NAMALWA (cell line): ENCODE data around the gene DUSP7.
A peak's percentile ranks its signal among the peaks of the same experiment; 100 is the strongest.

Experiments
- DNase-seq: peaks from one replicate; pipeline ENCODE4 v3.0.0-alpha.2; 2015; ENCODE audit warnings: low spot score

The DUSP7 gene

DNA sequence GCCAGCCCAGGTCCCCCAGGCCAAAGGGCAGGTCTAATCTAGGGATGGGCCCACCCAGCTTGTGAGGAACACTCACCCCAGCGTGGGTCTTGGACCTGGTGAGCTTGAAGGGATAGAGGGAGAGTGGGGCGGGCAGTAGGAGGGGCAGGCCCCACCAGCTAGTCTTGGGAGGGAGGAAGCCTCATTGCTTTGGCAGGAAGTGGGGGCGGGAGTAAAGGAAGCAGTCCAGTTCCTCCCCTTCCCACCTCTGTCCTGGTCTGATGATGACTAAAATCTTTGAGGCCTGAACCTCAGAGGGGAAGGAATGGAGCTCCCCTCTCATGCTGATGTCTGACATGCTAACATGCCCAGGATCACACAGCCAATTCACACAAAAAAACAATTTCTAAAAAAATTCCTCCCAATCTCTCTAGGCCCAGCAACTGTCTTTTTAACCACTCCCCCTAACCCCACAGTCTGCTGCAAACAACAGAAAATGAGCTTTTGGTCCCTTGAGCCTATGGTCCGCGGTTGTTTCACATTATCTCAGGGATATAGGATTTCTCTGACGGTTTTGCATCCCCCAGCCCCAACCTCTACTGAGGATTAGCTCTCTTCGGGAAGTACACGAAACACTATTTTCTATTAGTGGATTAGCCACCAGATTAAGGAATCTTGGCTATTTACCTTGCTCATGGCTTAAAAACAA is 30.7 kb upstream of the DUSP7 start:
- DNase-seq: no peak

- no peak for DNase-seq
Observed at GRCh38 chr3:52086461-52086860, 30.1 kb upstream of the DUSP7 start.

DNA sequence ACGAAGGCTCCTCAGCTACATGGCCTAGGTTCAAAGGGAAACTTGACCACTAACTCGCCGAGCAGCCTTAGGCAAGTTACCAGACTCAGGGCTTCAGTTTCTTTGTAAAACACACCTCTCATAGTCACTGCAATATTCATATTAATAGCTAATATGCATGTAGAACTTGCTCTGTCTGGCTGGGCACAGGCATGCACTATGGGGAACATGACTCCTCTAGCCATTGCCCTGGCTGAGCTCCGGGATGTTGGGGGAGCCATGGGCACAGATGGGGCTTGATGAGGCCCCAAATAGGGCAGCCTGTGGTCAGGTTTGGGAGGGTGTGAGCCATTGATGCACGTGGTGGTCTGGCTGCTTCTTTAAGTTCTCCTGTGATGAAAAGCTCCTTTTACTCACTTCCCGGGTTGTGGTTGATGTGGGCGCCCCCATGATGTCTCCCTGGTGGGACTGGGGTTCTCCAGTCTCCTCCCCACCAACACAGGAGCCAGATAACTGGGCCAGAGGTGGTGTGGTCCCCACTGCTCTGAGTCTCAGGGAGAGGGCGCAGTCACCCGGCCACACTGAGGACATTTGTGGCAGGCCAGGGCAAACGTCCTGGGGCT is 29.4 kb upstream of the DUSP7 start:
- no peak for DNase-seq

GRCh38 chr3:52084954-52085680 is 28.7 kb upstream of the DUSP7 start:
- peak; percentile 3 for DNase-seq

- DNase-seq: no peak
Observed at GRCh38 chr3:52084216-52084945, 28.0 kb upstream of the DUSP7 start.

DNA sequence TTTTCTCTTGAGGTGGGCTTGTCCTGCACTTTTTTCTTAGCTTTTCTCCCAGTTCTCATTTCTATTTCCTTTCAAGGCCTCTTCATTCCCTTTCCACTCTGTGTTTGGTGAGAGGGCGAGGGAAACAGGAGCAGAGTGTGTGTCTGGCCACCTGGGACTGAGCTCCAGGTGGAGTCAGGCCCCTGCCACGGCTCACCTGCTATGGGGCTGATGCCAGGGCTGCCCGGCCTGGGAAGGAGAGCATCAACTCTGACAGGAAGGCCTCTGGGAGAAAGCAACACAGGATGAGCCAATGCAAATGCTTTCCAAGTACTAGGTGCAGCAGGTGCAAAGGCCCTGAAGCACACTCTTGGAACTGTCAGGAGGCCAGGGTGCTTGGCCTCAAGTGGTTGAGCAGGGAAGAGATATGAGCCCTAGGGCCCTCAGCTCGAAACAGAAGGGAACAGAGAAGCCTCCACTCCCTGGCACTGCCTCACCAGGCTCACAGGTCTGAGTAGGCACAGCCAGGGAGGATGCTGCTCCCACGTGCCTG is 27.3 kb upstream of the DUSP7 start:
- DNase-seq: no peak

DNA sequence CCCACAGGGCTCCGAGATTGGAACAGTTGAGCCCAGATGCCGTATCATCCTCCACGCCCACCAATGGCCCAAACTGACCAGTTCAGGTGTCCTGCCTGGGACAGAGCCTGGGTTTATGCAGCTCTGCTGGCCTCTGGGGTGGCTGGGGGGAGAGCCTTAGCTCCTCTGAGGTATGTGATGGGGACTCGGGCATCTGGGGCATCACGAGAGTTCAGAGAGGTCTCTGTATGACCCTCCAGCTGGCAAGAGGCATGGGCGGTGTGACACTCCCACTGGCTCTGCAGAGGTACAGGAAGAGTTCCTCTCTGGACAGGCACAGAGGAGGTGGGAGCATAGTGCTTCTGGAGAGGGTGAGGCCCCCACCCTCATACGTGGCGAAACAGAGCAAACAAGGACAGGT is 26.6 kb upstream of the DUSP7 start:
- no peak for DNase-seq

DNA sequence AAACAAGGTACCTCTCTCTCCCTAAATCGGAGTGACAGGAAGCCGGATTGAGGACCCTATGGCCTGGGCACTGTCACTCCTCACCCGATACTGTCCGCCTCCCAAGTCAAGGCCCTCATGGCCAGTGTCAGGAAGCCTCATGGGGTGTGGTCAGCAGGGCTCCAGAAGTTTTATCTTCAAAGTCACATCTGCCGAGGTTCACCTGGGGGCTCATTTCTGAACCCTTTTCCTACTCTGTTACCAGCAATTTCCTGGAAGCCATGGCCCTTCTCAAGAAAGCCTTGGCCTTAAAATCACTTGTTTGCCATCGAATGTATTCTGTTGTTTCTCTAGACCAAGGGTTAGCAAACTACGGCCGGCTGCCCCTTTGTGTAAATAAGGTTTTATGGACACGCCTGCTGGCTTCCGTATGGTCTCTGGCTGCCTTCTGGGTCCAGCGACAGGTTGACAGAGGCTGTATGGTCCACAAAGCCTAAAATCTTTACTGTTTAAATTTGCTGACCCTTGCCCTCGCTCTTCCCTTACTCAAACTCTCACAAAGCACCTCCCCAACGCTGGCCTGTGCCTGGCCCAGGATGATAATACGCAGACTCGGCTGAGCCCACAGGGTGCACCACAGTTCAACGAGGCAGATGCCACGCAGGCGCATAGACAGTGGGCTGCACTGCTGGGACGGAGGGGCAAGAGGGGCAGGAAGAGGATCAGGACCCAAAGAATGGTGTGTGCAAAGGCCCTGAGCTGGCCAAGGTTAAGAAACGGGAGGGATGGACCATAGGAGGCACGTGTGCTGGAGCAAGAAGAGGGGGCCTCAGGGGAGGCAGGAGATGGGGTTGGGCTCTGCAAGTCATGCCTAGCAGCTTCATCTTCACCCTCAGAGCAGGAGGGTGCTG is 24.7 kb upstream of the DUSP7 start:
- DNase-seq: no peak

GRCh38 chr3:52079958-52080357 is 23.6 kb upstream of the DUSP7 start:
- DNase-seq: no peak

DNA sequence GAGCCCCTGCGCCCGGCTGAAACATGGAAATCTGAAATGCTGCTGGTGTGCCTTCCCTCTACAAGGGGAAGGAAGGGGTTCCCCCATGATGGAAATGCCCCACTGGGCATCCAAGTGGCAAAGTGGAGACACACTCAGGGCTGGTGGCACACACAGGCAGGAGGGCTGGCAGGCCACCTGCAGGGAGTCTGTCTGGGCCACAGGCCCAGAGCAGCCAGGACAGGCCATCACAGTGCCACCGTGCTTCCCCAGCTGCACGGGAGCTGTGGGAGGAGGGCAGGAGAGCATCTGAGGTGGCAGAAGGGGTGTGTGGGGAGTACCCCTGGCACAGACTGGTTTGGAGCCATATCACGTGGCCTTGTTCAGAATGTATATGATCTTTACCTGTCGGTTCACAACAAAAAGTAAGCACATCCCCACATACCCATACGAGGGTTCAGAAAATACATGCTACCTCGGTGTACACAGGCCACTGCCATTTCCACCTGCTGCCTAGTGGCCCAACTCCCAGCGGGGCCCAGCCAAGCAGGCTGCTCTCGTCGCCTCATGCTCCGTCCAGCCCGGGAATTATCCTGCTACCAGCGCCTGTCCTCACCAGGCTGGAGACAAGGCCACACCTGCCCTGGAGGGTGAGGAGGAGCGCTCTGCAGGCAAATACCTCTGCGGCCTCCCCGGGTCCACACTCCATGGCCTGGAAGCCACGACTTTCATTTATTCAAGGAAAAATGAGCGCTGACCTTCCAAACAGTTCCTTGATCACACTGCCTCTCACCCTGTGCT is 22.6 kb upstream of the DUSP7 start:
- no peak for DNase-seq

DNA sequence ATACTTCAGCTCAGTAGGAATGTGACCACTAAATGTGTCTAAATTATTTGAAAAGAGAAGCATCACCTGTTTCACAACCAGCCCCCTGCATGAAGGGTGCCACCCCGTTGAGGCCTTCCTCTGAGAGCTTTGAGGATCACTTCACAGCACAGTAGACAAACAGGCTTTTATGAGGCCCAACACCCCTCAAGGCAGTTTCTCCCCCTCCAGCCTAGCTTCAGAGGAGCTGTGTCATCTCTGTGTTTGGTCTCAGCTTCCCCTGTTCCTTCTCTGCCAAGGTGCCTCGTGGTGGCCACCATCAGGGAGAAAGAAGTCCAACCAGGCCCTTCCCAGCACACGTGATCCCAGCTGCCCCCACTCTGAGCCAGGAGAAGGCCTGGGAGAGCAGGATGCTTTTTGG is 21.6 kb upstream of the DUSP7 start:
- no peak for DNase-seq

DNA sequence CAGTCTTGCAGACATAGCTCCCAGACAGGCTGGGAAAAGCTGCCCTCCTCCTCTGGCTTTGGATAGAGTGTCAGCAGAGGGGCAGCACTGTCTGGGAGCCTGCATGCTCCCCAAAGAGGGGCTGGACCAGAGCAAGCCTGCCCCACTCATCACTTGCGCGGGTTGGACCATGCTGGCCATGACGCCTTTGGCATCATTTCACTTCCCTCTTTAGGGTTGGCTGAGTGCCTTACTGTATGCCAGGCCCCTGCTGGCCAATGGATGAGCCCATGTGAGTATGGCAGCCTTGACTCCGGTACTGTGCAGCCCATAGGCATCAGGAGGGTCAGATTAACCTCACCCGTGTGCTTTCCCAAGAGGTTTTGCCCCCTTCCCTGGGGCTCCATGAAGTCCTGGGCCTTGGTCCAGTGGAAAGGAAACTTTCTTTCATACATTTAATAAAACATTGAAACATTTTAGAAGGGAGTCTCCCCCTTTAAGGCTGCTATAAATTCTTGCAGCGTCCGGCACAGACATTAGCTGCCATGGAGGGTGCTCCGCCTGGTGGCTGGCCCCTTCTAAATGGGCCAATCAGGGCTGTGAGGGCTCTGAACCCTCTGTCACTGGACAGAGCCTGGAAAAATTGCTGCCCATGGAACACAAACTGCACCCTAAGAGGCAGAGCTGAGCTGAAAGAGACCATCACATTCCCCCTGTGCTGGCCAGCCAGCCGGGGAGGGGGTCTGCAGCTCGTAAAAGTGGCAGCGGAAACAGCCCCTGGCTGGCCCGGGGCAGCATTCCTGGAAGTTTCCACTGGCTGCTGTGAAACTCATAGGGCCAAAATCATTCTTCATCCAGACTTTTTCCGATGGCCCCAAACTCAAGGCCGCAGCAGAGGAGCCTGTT is 20.8 kb upstream of the DUSP7 start:
- no peak for DNase-seq

DNA sequence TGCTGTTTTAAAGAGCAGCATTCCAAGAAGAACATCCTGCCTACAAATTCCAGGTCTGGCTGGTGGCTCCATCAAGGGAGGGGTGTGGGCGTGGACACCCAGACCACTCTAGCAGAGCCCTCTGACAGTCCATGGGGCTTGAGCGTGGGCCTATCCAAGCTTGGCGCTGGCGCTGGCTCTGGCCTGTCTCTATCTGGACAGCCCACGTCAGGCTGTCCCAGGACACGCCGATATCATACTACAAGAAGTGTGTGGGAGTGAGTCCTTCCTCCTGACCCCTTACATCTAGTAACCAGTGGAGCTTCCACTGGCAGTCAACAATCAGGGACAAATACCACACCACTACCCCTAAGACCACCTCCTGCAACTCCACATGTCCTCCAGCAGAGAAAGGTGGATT is 17.1 kb upstream of the DUSP7 start:
- DNase-seq: no peak

DNA sequence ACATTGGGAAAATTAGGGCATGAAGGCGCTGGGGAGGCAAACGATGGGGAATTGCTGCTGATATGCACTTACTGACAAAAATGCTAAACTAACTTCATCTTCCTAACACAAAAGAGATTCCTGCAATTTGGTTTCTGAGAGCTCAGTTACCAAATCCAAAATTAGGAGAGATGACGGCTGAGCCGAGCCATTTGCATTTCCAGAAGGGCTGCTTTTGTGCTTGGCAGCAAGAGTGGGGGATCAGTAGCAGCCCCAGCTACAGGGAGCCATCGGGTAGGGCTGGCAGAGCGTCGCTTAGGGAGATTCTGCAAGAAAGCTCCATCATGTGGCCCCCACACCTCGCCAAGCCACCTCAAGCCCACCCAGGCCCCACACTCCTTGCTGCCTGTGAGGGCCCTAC is 16.1 kb upstream of the DUSP7 start:
- DNase-seq: no peak

DNA sequence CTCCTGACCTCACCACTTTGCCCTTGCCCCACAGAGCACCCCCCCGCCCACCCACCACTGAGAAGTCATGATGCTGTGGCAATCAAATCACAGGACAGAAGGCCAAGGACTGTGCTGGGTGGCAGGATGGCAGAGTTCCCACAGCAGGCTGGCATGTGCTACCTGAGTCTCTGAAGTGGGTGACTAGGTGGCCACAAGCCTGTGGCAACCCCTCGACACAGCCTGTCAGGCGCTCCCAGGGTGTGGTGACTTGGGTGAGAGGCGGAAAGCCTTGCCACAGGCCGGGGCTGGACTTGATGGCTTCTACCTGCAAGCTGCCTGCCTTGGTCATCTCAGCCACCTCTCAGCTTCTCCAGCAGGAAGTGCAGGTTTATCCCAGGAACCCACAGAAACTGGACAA is 15.6 kb upstream of the DUSP7 start:
- no peak for DNase-seq

DNA sequence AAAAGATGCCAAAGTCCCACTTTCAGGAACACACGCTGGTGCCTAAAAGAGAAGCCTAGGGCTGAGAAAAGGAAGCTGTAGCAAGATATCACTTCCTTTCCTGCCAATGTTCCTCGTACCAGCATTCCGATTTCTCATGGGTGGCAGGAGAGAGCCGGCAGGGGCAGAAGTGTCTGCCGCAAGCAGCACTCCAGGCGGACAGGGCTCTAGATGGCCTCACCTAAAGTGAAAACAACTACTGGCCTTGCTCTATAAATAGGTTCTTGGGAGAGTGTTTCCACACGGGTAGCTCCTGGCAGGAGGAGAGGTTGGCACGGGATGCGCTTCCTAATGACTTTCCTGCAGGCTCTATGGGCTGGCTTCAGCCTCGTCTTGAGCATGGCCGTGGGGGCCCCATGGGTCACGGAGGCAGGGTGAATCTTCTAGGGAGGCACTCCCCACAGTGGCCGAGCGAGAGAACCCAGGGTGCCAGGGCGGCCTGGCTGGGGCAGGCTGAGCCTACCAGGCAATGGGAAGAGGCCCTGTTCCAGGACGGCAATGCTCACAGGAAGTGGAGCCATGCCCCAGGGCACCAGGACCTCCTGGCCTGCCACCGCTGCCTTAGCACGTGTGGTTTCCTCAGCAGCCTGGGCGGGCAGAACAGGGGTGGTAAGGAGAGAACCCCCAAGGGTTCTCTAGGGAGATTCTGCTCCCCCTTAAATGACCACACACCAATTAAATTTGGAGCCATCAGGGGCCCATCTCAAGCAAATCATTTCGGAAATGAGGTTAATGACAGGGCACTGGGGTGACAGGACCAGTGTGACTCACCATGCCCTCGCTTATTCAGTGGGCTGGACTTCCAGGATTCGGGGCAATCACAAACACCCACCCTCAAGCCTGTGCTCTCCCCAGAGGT is 14.6 kb upstream of the DUSP7 start:
- no peak for DNase-seq

- no peak for DNase-seq
Observed at GRCh38 chr3:52069855-52070254, 13.5 kb upstream of the DUSP7 start.

DNA sequence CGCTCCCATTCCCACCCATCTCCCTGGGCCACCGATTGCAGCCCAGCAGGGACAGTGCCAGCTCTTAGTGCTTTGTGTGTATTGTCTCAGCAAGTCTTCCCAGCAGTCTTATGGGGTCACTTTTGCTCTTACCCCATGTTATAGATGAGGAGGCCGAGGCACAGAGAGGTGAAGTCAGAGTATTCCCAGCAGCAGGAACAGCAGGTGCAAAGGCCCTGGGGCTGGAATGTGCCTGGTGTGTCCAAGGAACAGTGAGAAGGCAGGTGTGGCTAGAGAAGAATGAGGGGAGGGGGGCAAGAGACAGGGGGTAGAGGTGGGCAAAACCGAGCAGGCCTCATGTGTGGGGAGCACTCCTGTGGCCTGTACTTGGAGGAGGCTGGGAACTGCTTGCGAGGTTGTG is 12.8 kb upstream of the DUSP7 start:
- DNase-seq: no peak

GRCh38 chr3:52068730-52069129 is 12.4 kb upstream of the DUSP7 start:
- no peak for DNase-seq
